Fibroblast of skin of left quadriceps (primary cell): ENCODE results near the gene MVP.

ENCODE experiments used
- DNase-seq, 2 experiments: peaks; one replicate each; pipeline ENCODE4 v3.0.0-alpha.2; 2013; ENCODE audit warnings: low read depth in 2 of 2

MVP gene

GRCh38 chr16:29804455-29805231 is 15.6 kb upstream of the MVP start:
- DNase-seq = no peak

DNA sequence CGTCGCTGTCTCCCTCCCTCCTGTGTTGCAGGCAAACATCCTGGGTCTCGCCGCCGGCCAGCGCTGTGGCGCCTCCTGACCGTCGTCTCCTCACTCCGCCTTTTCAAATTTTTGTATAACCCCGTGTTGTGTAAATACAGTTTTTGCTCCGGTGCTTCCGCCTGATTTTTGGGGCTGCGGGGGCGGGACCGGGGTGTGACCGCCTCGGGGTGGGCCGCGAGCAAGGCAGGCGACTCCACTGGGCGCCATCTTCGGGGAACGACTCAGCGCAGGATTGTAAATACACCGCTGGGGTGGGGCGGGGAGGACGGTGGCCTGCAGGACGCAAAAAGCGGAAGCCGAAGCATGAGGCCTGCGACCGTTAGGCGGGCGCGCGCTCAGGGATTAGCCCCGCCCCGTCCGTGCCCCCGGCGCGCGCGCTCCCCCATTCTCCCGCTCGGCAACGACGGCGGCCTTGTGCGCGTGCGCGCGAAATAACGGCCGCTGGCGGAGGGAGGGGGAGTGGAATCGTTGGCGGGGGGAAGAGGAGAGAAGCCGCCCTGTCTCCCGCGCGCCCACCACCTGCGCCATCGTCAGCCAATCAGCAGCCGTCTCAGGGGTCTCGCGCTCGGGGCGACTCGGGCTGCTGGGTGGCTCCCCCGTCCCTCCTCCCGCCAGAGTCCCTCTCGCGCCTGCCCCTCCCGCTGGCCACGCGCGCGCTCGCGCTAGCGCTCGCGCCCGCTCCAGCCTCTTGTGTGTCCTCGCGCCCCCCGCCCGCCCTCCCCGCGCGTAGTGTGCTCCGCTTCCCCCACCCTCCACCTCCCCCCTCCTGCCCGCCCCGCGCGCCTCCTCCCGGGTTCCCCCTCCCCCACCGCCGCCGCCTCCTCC is 14.8 kb upstream of the MVP start:
- DNase-seq = peak; percentile 95

DNA sequence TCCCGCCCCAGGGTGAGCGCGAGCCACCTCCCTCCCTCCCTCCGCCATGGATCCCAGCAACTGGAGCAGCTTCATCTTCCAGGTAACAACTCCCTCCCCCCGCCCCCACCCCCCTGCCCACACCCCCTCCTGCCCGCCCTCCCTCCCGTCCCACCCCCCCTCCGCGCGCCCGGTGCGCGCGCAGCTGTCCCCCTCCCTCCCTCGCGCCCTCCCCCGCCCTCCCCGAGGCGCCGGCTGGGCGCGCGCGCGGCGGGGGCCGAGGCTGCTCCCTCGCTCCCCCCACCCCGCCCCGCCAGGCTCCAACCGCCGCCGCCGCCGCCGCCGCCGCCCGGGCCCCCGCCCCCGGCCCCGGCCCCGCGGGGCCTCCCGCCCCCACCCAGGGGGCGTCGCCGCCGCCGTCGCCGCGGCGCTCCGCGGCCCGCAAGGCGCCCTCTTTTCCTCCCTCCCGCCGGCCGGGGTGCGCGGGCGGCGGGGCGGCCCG is 14.1 kb upstream of the MVP start, which contains the start of gene MAZ:
Gene MAZ, plus strand, starts transcription at position 431 of the 481 bp plus-strand sequence. CDS start 173 bp downstream, outside the sequence.
- no peak for DNase-seq

GRCh38 chr16:29806641-29807425 is 13.4 kb upstream of the MVP start:
- DNase-seq = no peak

GRCh38 chr16:29807426-29808218 is 12.6 kb upstream of the MVP start:
- DNase-seq = peak; percentile 81 to 86

DNA sequence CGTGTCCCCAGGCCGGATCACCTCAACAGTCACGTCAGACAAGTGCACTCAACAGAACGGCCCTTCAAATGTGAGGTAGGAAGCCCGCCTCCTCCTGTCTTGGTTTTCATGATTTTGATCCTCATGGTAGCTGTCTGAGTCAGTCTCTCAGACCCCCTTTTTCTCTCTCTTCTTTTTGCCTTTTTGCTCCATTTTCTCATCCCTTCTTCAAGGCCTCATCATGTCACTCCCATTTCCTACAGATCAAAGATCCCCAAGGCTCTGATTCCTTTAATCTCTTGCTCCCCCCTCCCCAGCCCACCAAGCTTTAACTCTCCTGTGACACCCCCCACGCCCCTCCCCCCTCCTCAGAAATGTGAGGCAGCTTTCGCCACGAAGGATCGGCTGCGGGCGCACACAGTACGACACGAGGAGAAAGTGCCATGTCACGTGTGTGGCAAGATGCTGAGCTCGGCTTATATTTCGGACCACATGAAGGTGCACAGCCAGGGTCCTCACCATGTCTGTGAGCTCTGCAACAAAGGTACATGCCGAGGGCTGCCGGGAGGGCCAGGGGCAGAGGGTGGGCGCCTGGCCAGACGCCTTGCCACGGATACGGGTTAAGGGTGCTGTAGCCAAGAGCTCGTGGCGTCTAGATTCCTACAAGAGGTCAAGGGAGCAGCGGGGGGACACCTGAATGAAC is 11.9 kb upstream of the MVP start:
- DNase-seq = no peak

DNA sequence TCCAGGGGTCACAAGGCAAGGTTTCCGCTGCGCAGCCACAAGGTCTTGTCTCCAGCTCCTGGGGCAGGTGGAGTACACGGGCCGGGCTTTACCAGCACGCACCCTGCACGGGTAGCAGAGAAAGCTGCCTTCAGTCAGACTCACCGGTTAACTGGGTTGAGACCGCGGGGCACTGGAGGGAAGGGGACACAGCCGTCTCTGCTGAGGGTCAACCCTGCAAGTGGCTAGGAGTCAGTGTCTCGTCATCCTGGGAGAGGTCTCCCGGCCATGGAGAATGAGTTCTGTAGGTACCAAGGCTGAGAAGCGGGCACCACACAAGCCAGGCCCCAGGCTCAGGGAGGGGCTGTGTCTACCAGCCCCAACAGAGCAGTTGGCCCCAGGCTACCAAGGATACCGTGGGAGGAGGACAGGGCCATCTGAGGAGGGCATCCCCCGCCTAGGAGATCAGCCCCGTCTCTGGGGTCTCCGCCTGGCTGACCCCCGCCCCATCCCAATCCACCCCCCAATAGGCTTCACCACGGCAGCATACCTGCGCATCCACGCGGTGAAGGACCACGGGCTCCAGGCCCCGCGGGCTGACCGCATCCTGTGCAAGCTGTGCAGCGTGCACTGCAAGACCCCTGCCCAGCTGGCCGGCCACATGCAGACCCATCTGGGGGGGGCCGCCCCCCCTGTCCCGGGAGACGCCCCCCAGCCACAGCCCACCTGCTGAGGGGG is 11.1 kb upstream of the MVP start:
- no peak for DNase-seq

GRCh38 chr16:29809850-29810698 is 10.2 kb upstream of the MVP start:
- DNase-seq = no peak

- no peak for DNase-seq
Observed at GRCh38 chr16:29810699-29811169, 9.5 kb upstream of the MVP start.

- peak; percentile 86 to 88 for DNase-seq
Observed at GRCh38 chr16:29811170-29811895, 8.9 kb upstream of the MVP start.

GRCh38 chr16:29811896-29812665 is 8.2 kb upstream of the MVP start, which contains the start of gene PRRT2:
Gene PRRT2 (plus strand): TSS chr16:29812193. CDS start chr16:29813055, 862 bp downstream.
- no peak for DNase-seq

- no peak for DNase-seq
Observed at GRCh38 chr16:29812754-29813643, 7.3 kb upstream of the MVP start.

- DNase-seq = no peak
Observed at GRCh38 chr16:29813644-29814562, 6.4 kb upstream of the MVP start.

- DNase-seq = no peak
Observed at GRCh38 chr16:29814592-29814991, 5.7 kb upstream of the MVP start.
